MCF 10A (cell line): ENCODE measurements around the gene PCNP. TPM values are rescaled to one million over a fixed set of nuclear protein-coding genes. Genes with fewer than 3 reads are reported as not detected.

Experiments
- BruUV-seq: library from RNA; stranded (reverse); fragments of 400-500 nt; replicated peaks from 2 replicates; lab custom pipeline; 2021; lab: Mats Ljungman, UMichigan
- CTCF ChIA-PET: fragments of 300-600 bp; sonication (Branson Sonifier 250); formaldehyde crosslinking; extraction: SDS; loops from one replicate; lab custom pipeline; 2021; ENCODE audit warnings: antibody characterized with exemption, inconsistent platforms; lab: Yijun Ruan, JAX
- POLR2A ChIA-PET: fragments of 300-600, 350-650 bp; sonication (Branson Sonifier 250); formaldehyde crosslinking; extraction: SDS; loops from one replicate; lab custom pipeline; 2020; ENCODE audit warnings: antibody characterized with exemption, inconsistent platforms; lab: Yijun Ruan, JAX
- DNase-seq: peaks from one replicate; pipeline ENCODE4 v3.0.0-alpha.2; 2018; ENCODE audit not compliant: unreplicated experiment
- H3K27ac Mint-ChIP-seq: one replicate; pipeline ENCODE4 v1.8.0; 2022; ENCODE audit warnings: mild to moderate bottlenecking, low read depth, mixed read lengths; ENCODE audit not compliant: unreplicated experiment
- H3K27me3 Mint-ChIP-seq: one replicate; pipeline ENCODE4 v1.8.0; 2022; ENCODE audit warnings: mixed read lengths; ENCODE audit not compliant: insufficient read depth, unreplicated experiment
- H3K36me3 Mint-ChIP-seq: one replicate; pipeline ENCODE4 v1.8.0; 2022; ENCODE audit warnings: mild to moderate bottlenecking, moderate library complexity, mixed read lengths; ENCODE audit not compliant: insufficient read depth, unreplicated experiment
- H3K4me1 Mint-ChIP-seq: one replicate; pipeline ENCODE4 v1.8.0; 2022; ENCODE audit warnings: mixed read lengths; ENCODE audit not compliant: insufficient read depth, unreplicated experiment
- H3K4me3 Mint-ChIP-seq: one replicate; pipeline ENCODE4 v1.8.0; 2022; ENCODE audit warnings: mild to moderate bottlenecking, moderate library complexity, mixed read lengths; ENCODE audit not compliant: unreplicated experiment
- H3K9me3 Mint-ChIP-seq: one replicate; pipeline ENCODE4 v1.8.0; 2022; ENCODE audit warnings: mixed read lengths; ENCODE audit not compliant: unreplicated experiment
- CTCF ChIP-seq: fragments of 200-600 bp; IDR thresholded peaks from one replicate; pipeline ENCODE4 v1.8.0; 2022; ENCODE audit warnings: antibody characterized with exemption, mild to moderate bottlenecking; ENCODE audit not compliant: unreplicated experiment
- intact Hi-C: fragments of 100-400 bp; cut with micrococcal nuclease; formaldehyde crosslinking; loops from 2 replicates; pipeline ENCODE4 v1.14.1; 2022
- total RNA-seq: library from RNA; stranded (reverse); gene quantifications from 2 replicates; pipeline ENCODE4 v1.2.3, GENCODE V29; 2022

PCNP gene
- total RNA-seq, 1 experiment from 2014 or later: 229 TPM

GRCh38 chr3:101556064-101556463 is 17.9 kb upstream of the PCNP start:
- H3K4me1 Mint-ChIP-seq: no peaks in the 10 kb centered on the region
- CTCF ChIA-PET: no interaction called here

GRCh38 chr3:101561630-101562328 is 12.2 kb upstream of the PCNP start, which contains the start of gene TRMT10C:
TSS of gene TRMT10C (plus strand) at chr3:101561868. CDS start at chr3:101564782, 2,914 bp downstream.
- H3K27me3 Mint-ChIP-seq: no peaks in the 10 kb centered on the region
- peaks cover 40% of the 10 kb centered on the region for H3K36me3 Mint-ChIP-seq
- CTCF ChIA-PET: interaction anchor here (0.5 kb wide), 1 partner anchor 221 kb away, joined by 4 read pairs; no protein-coding TSS in a partner anchor
- peak within 1 kb of the TSS; percentile 90 for H3K4me3 Mint-ChIP-seq
- H3K4me1 Mint-ChIP-seq: peaks cover 15% of the 10 kb centered on the region
- POLR2A ChIA-PET: interaction anchor here (0.5 to 5.8 kb wide), 17 partner anchors 12 to 856 kb away, joined by 3 to 102 read pairs (median 4); partner anchors contain the start of genes PCNP, RPL24 and SENP7
- BruUV-seq: TSS peak; percentile 70
- no peaks in the 10 kb centered on the region for H3K9me3 Mint-ChIP-seq
- peak within 1 kb of the TSS; percentile 93 for H3K27ac Mint-ChIP-seq
- intact Hi-C loops: loop anchor here (2.0 kb wide), 1 partner anchor 49 kb away; the partner anchor contains the start of gene SENP7
- DNase-seq: peak; percentile 93
- TF ChIP-seq CTCF: no peak

More at GRCh38 chr3:101556064-101556463, 17.9 kb upstream of the PCNP start:
- Mint-ChIP-seq H3K4me3 (no peak overlapping the region), H3K27me3 (no peaks in the 10 kb centered on the region), H3K27ac (no peak overlapping the region), H3K36me3 (no peaks in the 10 kb centered on the region), H3K9me3 (no peaks in the 10 kb centered on the region)
- no TSS peak for BruUV-seq
- POLR2A ChIA-PET: interaction anchor here (0.6 kb wide), 2 partner anchors 67 to 123 kb away, joined by 3 to 4 read pairs; no protein-coding TSS in a partner anchor
- intact Hi-C loops: no loop called here
- no peak for TF ChIP-seq CTCF
- no peak for DNase-seq

- BruUV-seq: no TSS peak
- TF ChIP-seq CTCF: no peak
- Mint-ChIP-seq H3K36me3 (peaks cover 60% of the 10 kb centered on the region), H3K27ac (no peak overlapping the region), H3K27me3 (no peaks in the 10 kb centered on the region), H3K4me1 (peaks cover 24% of the 10 kb centered on the region), H3K9me3 (no peaks in the 10 kb centered on the region), H3K4me3 (no peak overlapping the region)
- POLR2A ChIA-PET: interaction anchor here (1.3 kb wide), 1 partner anchor 9 kb away, joined by 3 read pairs; no protein-coding TSS in a partner anchor
- intact Hi-C loops: no loop called here
- CTCF ChIA-PET: interaction anchor here (0.6 kb wide), 1 partner anchor 24 kb away, joined by 3 read pairs; no protein-coding TSS in a partner anchor
- no peak for DNase-seq
Observed at GRCh38 chr3:101567528-101568317, 6.3 kb upstream of the PCNP start.
